A673 (cell line): ENCODE measurements around the gene FAM210A. TPM values are rescaled to one million over a fixed set of nuclear protein-coding genes. Genes with fewer than 3 reads are reported as not detected.

Experiments
- BruUV-seq: library from RNA; stranded (reverse); fragments of 400-500 nt; replicated peaks from 2 replicates; lab custom pipeline; 2021; lab: Mats Ljungman, UMichigan
- CTCF ChIA-PET: fragments of 300-600 bp; sonication (Branson Sonifier 250); formaldehyde crosslinking; loops from one replicate; lab custom pipeline; 2022; ENCODE audit warnings: antibody characterized with exemption; lab: Charles Lee
- POLR2A ChIA-PET: fragments of 300-600 bp; sonication (Branson Sonifier 250); formaldehyde crosslinking; loops from one replicate; lab custom pipeline; 2022; ENCODE audit warnings: antibody characterized with exemption; ENCODE audit not compliant: low non-redundant PET; lab: Charles Lee
- DNase-seq: peaks from one replicate; pipeline ENCODE4 v3.0.0-alpha.2; 2015; ENCODE audit warnings: low spot score
- H3K27ac ChIP-seq: fragments of 200-600 bp; sonication (generic); 2 replicates; pipeline ENCODE4 v1.5.1; 2016; ENCODE audit warnings: mixed run types, low read depth, mild to moderate bottlenecking, mixed read lengths, antibody characterized with exemption, low read length; ENCODE audit not compliant: poor library complexity, severe bottlenecking
- H3K27me3 ChIP-seq: fragments of 200-600 bp; sonication (generic); replicated peaks from 2 replicates; pipeline ENCODE4 v1.6.1; 2017; ENCODE audit warnings: mixed run types, low read depth, mild to moderate bottlenecking, mixed read lengths, antibody characterized with exemption, low read length; ENCODE audit not compliant: insufficient read depth, poor library complexity
- H3K36me3 ChIP-seq: fragments of 200-600 bp; sonication (generic); 2 replicates; pipeline ENCODE4 v1.6.1; 2016; ENCODE audit warnings: mixed run types, mild to moderate bottlenecking, mixed read lengths, antibody characterized with exemption, low read length; ENCODE audit not compliant: insufficient read depth, poor library complexity, severe bottlenecking
- H3K4me1 ChIP-seq: fragments of 200-600 bp; sonication (generic); 2 replicates; pipeline ENCODE4 v1.6.1; 2017; ENCODE audit warnings: mixed run types, mild to moderate bottlenecking, mixed read lengths, antibody characterized with exemption, low read length; ENCODE audit not compliant: insufficient read depth, poor library complexity, severe bottlenecking
- H3K4me3 ChIP-seq: fragments of 200-600 bp; sonication (generic); 2 replicates; pipeline ENCODE4 v1.5.1; 2016; ENCODE audit warnings: low read depth, mixed run types, mild to moderate bottlenecking, mixed read lengths, low read length; ENCODE audit not compliant: poor library complexity, severe bottlenecking
- H3K9me3 ChIP-seq: fragments of 200-600 bp; sonication (generic); 2 replicates; pipeline ENCODE4 v1.6.1; 2016; ENCODE audit warnings: mixed run types, low read depth, mild to moderate bottlenecking, mixed read lengths, antibody characterized with exemption, low read length; ENCODE audit not compliant: poor library complexity, severe bottlenecking
- CTCF ChIP-seq: fragments of 300-800, 200-600 bp; sonication (generic); conservative IDR thresholded peaks from 2 replicates; pipeline ENCODE4 v1.5.1; 2017; ENCODE audit warnings: low read depth, mild to moderate bottlenecking, antibody characterized with exemption, low read length, moderate library complexity, mixed read lengths
- EZH2 ChIP-seq: fragments of 200-600 bp; sonication (generic); IDR thresholded peaks from 2 replicates; pipeline ENCODE4 v1.6.1; 2017; ENCODE audit warnings: borderline replicate concordance, low read depth, mild to moderate bottlenecking, mixed read lengths, antibody characterized with exemption, low read length; ENCODE audit not compliant: poor library complexity, severe bottlenecking
- intact Hi-C: fragments of 100-400 bp; cut with micrococcal nuclease; formaldehyde crosslinking; loops from one replicate; pipeline ENCODE4 v1.10.0; 2022; ENCODE audit not compliant: unreplicated experiment
- total RNA-seq: library from RNA; stranded (reverse); gene quantifications from 2 replicates; pipeline ENCODE4 v1.2.3, GENCODE V29; 2021

Gene FAM210A
- total RNA-seq, 1 experiment from 2014 or later = 18.6 TPM

GRCh38 chr18:13626544-13626908 lies 99.8 kb downstream of the FAM210A start:
- Histone ChIP-seq H3K36me3 (no peaks in the 10 kb centered on the region), H3K4me3 (no peak overlapping the region), H3K4me1 (no peaks in the 10 kb centered on the region), H3K9me3 (no peaks in the 10 kb centered on the region), H3K27me3 (no peaks in the 10 kb centered on the region), H3K27ac (no peak overlapping the region)
- no peak for DNase-seq
- no peak for TF ChIP-seq EZH2
- no peak for TF ChIP-seq CTCF
- POLR2A ChIA-PET = interaction anchor here (0.6 kb wide), 1 partner anchor 415 kb away, joined by 4 read pairs; no protein-coding TSS in a partner anchor
- no TSS peak for BruUV-seq
- intact Hi-C loops = no loop called here
- CTCF ChIA-PET = no interaction called here

DNA sequence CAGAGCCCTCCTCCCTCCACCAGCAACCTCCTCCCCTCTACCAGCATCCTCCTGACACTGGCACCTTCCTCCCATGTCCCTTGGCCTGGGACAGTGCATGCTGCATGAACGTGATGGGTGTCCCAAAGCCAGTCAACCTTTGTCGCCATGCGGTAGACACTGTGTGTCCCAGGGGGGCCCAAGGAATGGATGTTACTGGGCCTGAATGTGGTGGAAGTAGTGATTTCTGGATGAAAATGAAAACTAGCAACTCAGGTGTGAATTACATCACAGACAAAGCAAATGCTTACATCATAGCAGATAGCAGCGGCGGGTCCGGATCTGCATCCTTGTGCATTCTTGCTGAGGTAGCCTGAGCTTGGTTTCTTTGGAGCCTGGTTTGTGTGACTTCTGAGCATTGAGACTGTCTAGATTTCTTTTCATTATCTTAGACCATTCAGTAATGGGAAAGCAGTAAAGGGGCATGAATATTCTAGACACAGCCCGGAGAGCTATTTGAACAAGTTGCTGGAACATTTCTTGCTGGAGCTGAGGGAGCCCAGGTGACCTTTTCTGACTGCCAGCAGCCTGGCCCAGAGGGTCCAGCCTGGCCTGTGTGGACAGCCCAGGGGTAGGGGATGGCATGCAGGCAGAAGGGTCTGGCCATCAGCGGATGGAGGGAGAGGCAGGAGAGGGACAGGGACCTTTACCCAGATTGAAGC lies 100.4 kb downstream of the FAM210A start:
- Histone ChIP-seq H3K27me3 (no peaks in the 10 kb centered on the region), H3K4me1 (no peaks in the 10 kb centered on the region), H3K27ac (no peak overlapping the region), H3K9me3 (no peaks in the 10 kb centered on the region), H3K4me3 (no peak overlapping the region), H3K36me3 (no peaks in the 10 kb centered on the region)
- no TSS peak for BruUV-seq
- ChIA-PET POLR2A (no interaction called here), CTCF (no interaction called here)
- no peak for DNase-seq
- no peak for TF ChIP-seq CTCF
- no peak for TF ChIP-seq EZH2
- intact Hi-C loops = no loop called here

GRCh38 chr18:13625355-13625754 lies 101.0 kb downstream of the FAM210A start:
- Histone ChIP-seq H3K27me3 (no peaks in the 10 kb centered on the region), H3K27ac (no peak overlapping the region), H3K4me3 (no peak overlapping the region), H3K4me1 (peaks cover 3% of the 10 kb centered on the region), H3K36me3 (no peaks in the 10 kb centered on the region), H3K9me3 (no peaks in the 10 kb centered on the region)
- DNase-seq = no peak
- TF ChIP-seq EZH2 (no peak), CTCF (no peak)
- intact Hi-C loops = no loop called here
- BruUV-seq = no TSS peak
- CTCF ChIA-PET = no interaction called here
- POLR2A ChIA-PET = no interaction called here
